ENCODE results near the gene CTRL.
"Not testable (repeated sequence)": the region's sequence is repeated elsewhere in the genome, so short reads cannot be mapped to it uniquely, and the experiment has no call there.

Gene CTRL

GRCh38 chr16:67942510-67943255, 11.0 kb upstream of the CTRL start:
- H3K27ac ChIP-seq, result no peak overlapping the region
- DNase-seq (ENCODE audit: low read depth, low spot score), result no peak

GRCh38 chr16:67942200-67942509, 10.5 kb upstream of the CTRL start:
- no peak for DNase-seq (ENCODE audit: low read depth, low spot score)
- no peak overlapping the region for H3K27ac ChIP-seq

GRCh38 chr16:67941469-67942199, 10.0 kb upstream of the CTRL start:
- no peak overlapping the region for H3K27ac ChIP-seq

DNA sequence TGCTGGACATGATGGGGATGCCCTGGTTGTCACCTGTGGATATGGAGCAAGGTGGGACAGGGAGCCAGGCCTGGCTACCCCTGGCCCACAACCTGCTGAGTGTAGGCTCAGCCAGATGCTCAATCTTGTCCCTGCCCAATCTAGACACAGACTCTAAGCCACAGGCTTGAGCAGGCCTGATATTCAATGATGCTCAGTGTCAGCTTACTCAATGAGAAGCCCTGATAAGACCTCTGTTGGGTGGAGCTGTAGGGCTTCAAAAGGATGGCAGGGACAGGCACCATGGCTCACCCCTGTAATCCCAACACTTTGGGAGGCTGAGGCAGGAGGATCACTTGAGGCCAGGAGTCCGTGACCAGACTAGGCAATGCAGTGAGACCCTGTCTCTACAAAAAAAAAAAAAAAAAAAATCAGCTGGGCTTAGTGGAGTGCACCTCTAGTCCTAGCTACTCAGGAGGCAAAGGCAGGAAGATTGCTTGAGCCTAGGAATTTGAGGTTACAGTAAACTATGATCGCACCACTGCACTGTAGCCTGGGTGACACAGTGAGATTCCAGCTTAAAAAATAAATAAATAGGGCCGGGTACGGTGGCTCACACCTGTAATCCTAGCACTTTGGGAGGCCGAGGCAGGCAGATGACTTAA, 8.9 kb upstream of the CTRL start:
- no peak for DNase-seq (ENCODE audit: low read depth, low spot score)
- no peak overlapping the region for H3K27ac ChIP-seq

More at GRCh38 chr16:67941469-67942199, 10.0 kb upstream of the CTRL start:
- DNase-seq (ENCODE audit: low read depth, low spot score), result no peak

DNA sequence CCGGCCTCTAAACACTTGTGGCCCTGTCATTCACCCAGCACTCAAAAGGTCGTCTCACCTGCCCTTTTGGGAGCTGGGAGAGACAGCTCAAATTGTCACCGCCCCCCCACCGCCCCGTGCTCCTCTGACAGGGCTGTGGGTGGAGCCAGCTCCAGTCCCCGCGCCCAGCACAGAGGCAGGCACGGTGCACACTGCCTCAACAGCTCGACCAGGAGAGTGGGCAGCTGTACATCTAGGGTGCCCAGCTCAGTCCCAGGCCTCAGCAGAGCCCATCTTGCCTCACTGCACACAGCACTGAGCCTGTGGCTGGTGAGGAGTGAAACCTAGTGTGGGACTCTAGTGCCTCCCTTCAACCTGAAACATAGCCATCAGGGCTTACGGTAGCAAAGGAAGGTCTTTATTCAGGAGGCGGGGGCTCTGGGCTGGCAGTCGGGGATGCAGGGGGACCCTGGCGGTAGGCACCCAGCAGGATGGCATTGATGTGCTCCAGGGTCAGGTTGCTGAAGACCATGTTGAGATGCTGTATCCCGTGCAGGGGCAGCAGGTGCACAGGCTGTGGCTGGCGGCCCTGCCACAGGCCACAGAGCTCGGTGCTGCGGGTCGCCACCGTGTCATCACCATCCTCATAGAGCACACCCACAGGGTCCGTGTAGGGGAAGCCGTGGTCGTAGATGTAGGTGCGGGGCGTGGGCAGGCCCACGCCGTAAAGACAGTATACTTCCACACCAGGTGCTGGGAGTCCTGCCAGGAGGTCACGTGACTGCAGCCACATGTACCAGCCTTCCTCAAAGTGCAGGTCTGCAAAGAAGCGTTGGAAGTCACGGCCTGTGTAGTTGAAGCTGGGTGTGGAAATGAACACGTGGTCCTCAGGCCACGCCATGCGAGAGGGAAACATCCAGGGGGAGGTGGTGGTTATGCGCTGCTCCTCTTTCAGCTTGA, 8.1 kb upstream of the CTRL start:
- DNase-seq (ENCODE audit: low read depth, low spot score), result no peak
- no peak overlapping the region for H3K27ac ChIP-seq

DNA sequence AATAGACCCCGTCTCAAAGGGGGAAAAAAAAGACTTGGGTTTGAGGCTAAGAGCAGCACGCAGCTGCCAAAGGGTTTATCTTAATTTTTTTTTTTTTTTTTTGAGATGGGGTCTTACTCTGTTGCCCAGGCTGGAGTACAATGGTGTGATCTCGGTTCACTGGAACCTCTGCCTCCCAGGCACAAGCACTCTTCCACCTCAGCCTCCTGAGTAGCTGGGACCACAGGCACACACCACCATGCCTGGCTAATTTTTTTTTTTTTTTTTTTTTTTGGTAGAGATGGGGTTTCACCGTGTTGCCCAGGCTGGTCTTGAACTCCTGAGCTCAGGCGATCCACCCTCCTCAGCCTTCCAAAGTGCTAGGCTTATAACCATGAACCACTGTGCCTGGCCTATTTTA, 6.1 kb upstream of the CTRL start:
- not testable (repeated sequence) for H3K27ac ChIP-seq; DNase-seq (ENCODE audit: low read depth, low spot score)

DNA sequence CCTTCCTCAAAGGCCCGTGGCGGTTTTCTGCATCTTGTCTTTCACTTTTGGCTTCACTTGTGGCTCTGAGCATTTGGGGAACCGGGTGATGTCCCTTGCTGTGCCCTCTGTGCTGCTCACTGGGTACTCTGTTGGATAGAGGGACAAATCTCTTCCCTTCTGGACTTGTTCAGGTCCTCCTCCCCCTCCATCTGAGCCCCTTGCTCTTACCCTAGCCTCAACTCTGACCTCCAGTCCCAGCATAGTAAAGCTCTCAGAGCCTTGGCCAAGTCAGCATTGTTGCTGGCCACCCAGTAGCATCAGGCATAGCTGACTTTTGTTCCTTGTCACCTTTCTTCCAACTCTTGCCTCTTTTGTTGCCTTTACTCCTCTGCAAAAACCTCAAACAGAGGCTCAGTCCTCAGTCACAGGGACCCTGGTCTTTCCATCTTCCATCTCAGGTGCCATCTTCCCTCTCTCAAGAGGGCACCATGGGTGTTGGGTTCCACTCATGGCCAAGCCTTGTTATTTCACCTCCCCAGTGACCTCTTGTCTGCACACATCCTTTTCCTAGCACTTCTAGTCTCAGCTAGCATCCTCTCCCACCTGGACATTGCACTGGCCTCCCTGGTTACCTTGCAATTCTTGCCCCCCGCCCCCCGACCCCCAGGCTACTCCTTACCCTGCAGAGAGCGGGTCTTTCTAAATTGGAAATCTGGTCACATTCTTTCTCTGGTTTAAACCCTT, 5.4 kb upstream of the CTRL start:
- no peak for DNase-seq (ENCODE audit: low read depth, low spot score)
- peak overlapping the region; percentile 75 for H3K27ac ChIP-seq

- DNase-seq (ENCODE audit: low read depth, low spot score), result no peak
- peak within 1 kb of the TSS; percentile 75 for H3K27ac ChIP-seq
Measured at GRCh38 chr16:67936124-67936879, 4.6 kb upstream of the CTRL start, which contains the start of gene PSMB10. Gene PSMB10, minus strand, starts transcription at chr16:67936850. Its CDS starts 101 bp downstream, at chr16:67936749.

GRCh38 chr16:67935402-67936123, 3.9 kb upstream of the CTRL start:
- DNase-seq (ENCODE audit: low read depth, low spot score), result peak; percentile 93
- peak overlapping the region; percentile 75 for H3K27ac ChIP-seq

- DNase-seq (ENCODE audit: low read depth, low spot score), result no peak
- no peak overlapping the region for H3K27ac ChIP-seq
Measured at GRCh38 chr16:67935101-67935401, 3.4 kb upstream of the CTRL start.

DNA sequence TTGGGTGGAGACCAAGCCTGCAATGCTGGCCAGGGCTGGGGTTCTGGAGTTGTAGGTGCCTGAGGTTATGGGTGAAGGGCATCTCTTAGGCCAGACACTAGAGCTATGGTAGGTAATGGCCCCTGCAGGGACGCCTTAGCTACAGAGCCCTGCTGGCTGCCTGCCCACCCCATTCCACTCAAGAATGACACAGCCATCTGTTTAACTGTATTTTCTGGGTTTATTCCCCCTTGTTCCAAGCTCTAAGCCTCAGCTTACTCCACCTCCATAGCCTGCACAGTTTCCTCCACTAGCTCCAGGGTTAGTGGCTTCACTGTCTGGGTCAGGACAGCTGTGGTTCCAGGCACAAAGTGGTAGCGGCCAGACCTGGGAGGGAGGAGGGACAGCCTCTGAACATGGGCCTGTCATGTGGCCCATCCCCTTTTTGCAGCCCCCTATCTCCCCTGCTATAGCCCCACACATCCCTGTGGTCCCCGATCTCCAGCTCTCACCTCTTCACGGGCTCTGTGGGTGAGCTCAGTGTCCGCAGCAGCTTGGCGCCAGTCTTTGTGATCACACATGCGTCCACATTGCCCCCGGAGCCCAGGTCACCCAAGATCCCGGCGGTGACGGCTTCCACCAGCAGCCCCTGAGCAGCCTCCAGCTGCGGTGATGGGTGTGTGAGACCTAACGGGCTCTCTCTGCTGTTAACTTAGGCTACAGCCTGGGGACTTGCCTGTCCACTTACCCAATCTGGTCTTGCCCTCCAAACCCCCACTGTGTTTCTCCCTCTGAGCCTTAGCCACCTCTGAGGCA, 2.8 kb upstream of the CTRL start:
- DNase-seq (ENCODE audit: low read depth, low spot score), result no peak
- H3K27ac ChIP-seq, result no peak overlapping the region

DNA sequence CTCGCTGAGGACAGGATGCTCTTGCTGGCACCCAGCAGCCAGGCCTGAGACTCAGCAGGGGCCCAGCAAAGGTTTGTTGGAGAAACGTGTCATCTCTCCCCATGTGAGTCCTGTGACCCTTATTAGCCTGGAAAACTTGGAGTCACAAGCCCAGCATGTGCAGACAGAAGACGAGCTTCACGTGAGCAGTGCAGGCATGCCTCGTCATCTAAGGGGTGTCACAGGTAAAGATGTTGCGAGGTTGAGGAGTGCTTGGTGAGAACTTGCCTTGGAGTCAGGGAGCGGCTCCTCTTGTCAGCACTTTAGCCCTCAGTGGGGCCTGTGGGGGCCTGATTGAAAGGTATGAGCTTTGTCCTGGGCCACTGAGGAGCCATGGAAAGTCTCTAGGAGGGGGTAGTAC, 2.1 kb upstream of the CTRL start:
- no peak for DNase-seq (ENCODE audit: low read depth, low spot score)
- no peak overlapping the region for H3K27ac ChIP-seq

- DNase-seq (ENCODE audit: low read depth, low spot score), result no peak
- no peak overlapping the region for H3K27ac ChIP-seq
Measured at GRCh38 chr16:67932462-67932840, 789 bp upstream of the CTRL start.

GRCh38 chr16:67930678-67931211, 917 bp downstream of the CTRL start:
- no peak for DNase-seq (ENCODE audit: low read depth, low spot score)
- no peak overlapping the region for H3K27ac ChIP-seq

DNA sequence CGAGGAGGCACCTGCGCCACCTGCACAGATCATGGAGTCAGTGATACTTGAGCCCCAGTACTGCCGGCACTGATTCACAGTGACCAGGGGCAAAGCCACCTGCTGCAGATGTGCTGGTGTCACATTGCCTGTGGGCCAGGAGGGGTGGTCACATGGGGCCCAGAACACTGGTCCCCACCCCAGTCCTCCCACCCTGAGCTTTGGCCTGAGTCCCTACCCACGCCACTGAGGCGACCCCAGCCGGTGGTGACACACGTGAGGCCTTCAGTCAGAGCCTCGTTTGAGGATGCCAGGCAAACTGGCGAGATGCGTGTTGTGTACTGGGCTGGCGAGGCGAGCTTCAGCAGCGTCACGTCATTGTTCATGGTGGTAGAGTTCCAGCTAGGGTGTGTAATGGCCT, 1.5 kb downstream of the CTRL start:
- DNase-seq (ENCODE audit: low read depth, low spot score), result no peak
- no peak overlapping the region for H3K27ac ChIP-seq

- no peak for DNase-seq (ENCODE audit: low read depth, low spot score)
- no peak overlapping the region for H3K27ac ChIP-seq
Measured at GRCh38 chr16:67928561-67929364, 2.9 kb downstream of the CTRL start.

DNA sequence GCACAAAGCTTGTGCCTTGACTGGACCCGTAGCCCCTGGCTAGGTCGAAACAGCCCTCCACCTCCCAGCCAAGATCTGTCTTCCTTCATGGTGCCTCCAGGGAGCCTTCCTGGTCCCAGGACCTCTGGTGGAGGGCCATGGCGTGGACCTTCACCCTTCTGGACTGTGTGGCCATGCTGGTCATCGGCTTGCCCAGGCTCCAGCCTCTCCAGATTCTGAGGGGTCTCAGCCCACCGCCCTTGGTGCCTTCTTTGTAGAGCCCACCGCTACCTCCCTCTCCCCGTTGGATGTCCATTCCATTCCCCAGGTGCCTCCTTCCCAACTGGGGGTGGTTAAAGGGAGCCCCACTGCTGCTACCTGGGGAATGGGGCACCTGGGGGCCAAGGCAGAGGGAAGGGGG, 3.5 kb downstream of the CTRL start:
- no peak overlapping the region for H3K27ac ChIP-seq

More for the DNA sequence above, 3.5 kb downstream of the CTRL start:
- no peak for DNase-seq (ENCODE audit: low read depth, low spot score)

Data from epithelial cell of prostate (primary cell).